HepG2 (cell line): ENCODE measurements around the gene LMF2. TPM values are rescaled to one million over a fixed set of nuclear protein-coding genes. Genes with fewer than 3 reads are reported as not detected.

ENCODE experiments used
- EEA1 ChIP-seq: sonication (generic); formaldehyde crosslinking; IDR thresholded peaks from 2 replicates; pipeline ENCODE4 v1.5.1; 2020; ENCODE audit warnings: mild to moderate bottlenecking, missing genetic modification reagents, borderline replicate concordance
- HDAC1 ChIP-seq: sonication (generic); formaldehyde crosslinking; IDR thresholded peaks from 2 replicates; pipeline ENCODE4 v1.5.1; 2020; ENCODE audit warnings: mild to moderate bottlenecking, missing genetic modification reagents
- KAT2B ChIP-seq: fragments of 150-350 bp; IDR thresholded peaks from 2 replicates; pipeline ENCODE4 v1.6.1; 2014; ENCODE audit warnings: low read depth, low read length, borderline replicate concordance
- MIER2 ChIP-seq: IDR thresholded peaks from 2 replicates; pipeline ENCODE4 v1.6.1; 2016; ENCODE audit warnings: missing biosample characterization, missing genetic modification reagents
- RBM22 ChIP-seq: fragments of 200-400 bp; formaldehyde crosslinking; optimal IDR thresholded peaks from 2 replicates; pipeline ENCODE3; 2017; ENCODE audit warnings: mild to moderate bottlenecking, low read length, moderate library complexity
- SCMH1 ChIP-seq: sonication (generic); formaldehyde crosslinking; IDR thresholded peaks from 2 replicates; pipeline ENCODE4 v1.9.0; 2021; ENCODE audit warnings: missing genetic modification reagents, mild to moderate bottlenecking, borderline replicate concordance
- SNAPC2 ChIP-seq: sonication (generic); formaldehyde crosslinking; IDR thresholded peaks from 2 replicates; pipeline ENCODE4 v1.8.1; 2022; ENCODE audit warnings: mild to moderate bottlenecking, missing genetic modification reagents
- U2AF2 ChIP-seq: fragments of 200-400 bp; formaldehyde crosslinking; IDR thresholded peaks from 2 replicates; pipeline ENCODE4 v1.6.1; 2017; ENCODE audit warnings: low read depth, mild to moderate bottlenecking, low read length
- YEATS2 ChIP-seq: sonication (generic); formaldehyde crosslinking; IDR thresholded peaks from 2 replicates; pipeline ENCODE4 v1.4.0; 2020; ENCODE audit warnings: missing genetic modification reagents, borderline replicate concordance
- ZNF10 ChIP-seq: sonication (generic); formaldehyde crosslinking; IDR thresholded peaks from 2 replicates; pipeline ENCODE4 v1.4.0; 2020; ENCODE audit warnings: mild to moderate bottlenecking, low read depth, missing genetic modification reagents, borderline replicate concordance
- ZNF44 ChIP-seq: sonication (generic); formaldehyde crosslinking; IDR thresholded peaks from 2 replicates; pipeline ENCODE4 v1.5.1; 2020; ENCODE audit warnings: mild to moderate bottlenecking, missing genetic modification reagents
- ZNF451 ChIP-seq: sonication (generic); formaldehyde crosslinking; IDR thresholded peaks from 2 replicates; pipeline ENCODE4 v1.5.0; 2020; ENCODE audit warnings: mild to moderate bottlenecking, missing genetic modification reagents
- ZNF468 ChIP-seq: sonication (generic); formaldehyde crosslinking; IDR thresholded peaks from 2 replicates; pipeline ENCODE4 v1.8.0; 2022; ENCODE audit warnings: mild to moderate bottlenecking, moderate library complexity, missing genetic modification reagents
- ZNF772 ChIP-seq: sonication (generic); formaldehyde crosslinking; IDR thresholded peaks from 2 replicates; pipeline ENCODE4 v1.5.0; 2020; ENCODE audit warnings: mild to moderate bottlenecking, missing genetic modification reagents
- polyA plus RNA-seq, 8 experiments: library from polyadenylated mRNA; depleted of rRNA in 3 of 8; stranded (reverse) in 7 of 8; unstranded in 1 of 8; fragments of >200 nt; fragmentation: Illumina TruSeq in 4 of 8; extraction: Trizol in 4 of 8; gene quantifications; 2 replicates each; pipeline versions ENCODE4 v1.2.1 to v1.2.3, GENCODE V29; 2011 to 2016; ENCODE audit warnings: low read depth in 4 of 8, missing spikeins in 1 of 8, mixed read lengths in 1 of 8; ENCODE audit not compliant: insufficient read depth in 1 of 8
- total RNA-seq, 5 experiments: library from RNA; depleted of rRNA; stranded (reverse); fragments of >200 nt; fragmentation: Illumina TruSeq; extraction: Trizol; gene quantifications; 2 replicates each; pipeline ENCODE4 v1.2.3, GENCODE V29; 2016; ENCODE audit warnings: low read depth in 1 of 5
- TF ChIP-seq, protein P1 (sequence below): IDR thresholded peaks from 2 replicates; pipeline ENCODE4 v1.6.1; 2016; ENCODE audit warnings: low read depth, control low read depth
- TF ChIP-seq, protein P2 (sequence below): sonication (generic); formaldehyde crosslinking; IDR thresholded peaks from 2 replicates; pipeline ENCODE4 v1.4.0; 2020; ENCODE audit warnings: missing genetic modification reagents, low read depth, mild to moderate bottlenecking, borderline replicate concordance
- TF ChIP-seq, protein P3 (sequence below): sonication (generic); formaldehyde crosslinking; IDR thresholded peaks from 2 replicates; pipeline ENCODE4 v1.4.0; 2020; ENCODE audit warnings: missing genetic modification reagents
- TF ChIP-seq, protein P4 (sequence below): sonication (generic); formaldehyde crosslinking; IDR thresholded peaks from 2 replicates; pipeline ENCODE4 v1.4.0; 2020; ENCODE audit warnings: missing genetic modification reagents, borderline replicate concordance
- TF ChIP-seq, protein P5 (sequence below): sonication (generic); formaldehyde crosslinking; conservative IDR thresholded peaks from 2 replicates; pipeline ENCODE4 v1.8.0; 2022; ENCODE audit warnings: missing genetic modification reagents

LMF2 gene
- total and polyA plus RNA-seq, 2 of the 13 experiments (the other 11 are each of a cell fraction or from before 2014, with no cell fraction given) = 23.3 to 30.6 TPM

DNA sequence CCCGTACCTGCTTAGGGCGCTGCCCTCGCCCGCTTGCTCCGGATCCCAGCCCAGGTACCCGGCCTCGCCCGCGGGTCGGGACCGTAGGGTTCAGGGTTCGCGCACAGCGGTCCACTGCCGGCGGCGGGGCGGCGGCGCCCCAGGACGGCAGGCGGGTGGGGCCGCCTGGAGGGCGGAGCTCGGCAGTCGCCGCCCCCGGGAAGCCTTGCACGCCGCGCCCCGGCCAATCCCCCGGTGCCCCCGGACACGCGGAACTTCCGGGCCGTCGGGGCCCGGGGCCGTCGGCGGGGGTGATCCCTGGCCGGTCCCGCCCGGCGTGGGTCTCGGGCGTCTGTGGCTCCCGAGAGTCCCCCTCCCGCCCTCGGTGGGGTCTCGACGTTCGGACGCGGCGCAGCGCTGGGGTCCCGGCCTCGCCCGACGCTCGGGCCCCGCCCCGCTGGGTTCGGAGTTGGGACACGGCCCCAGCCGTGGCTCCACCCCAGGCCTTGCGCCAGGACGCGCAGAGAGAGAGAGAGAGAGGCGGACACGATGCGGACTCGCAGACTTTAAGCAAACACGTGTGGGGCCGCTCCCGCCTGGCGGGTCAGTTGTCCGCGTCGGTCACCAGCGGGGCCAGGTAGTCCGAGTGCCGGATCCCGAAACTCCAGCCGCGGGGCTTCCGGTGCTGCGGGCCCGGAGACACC, 22.5 kb upstream of the LMF2 start, which contains the start of gene TYMP (continued):
- no peak; the same call in 1 of the 2 replicates for TF ChIP-seq EEA1
- TF ChIP-seq ZNF10 (CRISPR knock-in tag) = no peak
- TF ChIP-seq, protein P1, sequence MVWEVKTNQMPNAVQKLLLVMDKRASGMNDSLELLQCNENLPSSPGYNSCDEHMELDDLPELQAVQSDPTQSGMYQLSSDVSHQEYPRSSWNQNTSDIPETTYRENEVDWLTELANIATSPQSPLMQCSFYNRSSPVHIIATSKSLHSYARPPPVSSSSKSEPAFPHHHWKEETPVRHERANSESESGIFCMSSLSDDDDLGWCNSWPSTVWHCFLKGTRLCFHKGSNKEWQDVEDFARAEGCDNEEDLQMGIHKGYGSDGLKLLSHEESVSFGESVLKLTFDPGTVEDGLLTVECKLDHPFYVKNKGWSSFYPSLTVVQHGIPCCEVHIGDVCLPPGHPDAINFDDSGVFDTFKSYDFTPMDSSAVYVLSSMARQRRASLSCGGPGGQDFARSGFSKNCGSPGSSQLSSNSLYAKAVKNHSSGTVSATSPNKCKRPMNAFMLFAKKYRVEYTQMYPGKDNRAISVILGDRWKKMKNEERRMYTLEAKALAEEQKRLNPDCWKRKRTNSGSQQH (CRISPR knock-in tag) = no peak
- TF ChIP-seq HDAC1 = no peak
- TF ChIP-seq SNAPC2 (CRISPR knock-in tag) = no peak
- TF ChIP-seq ZNF451 (CRISPR knock-in tag) = 0 out of 2 replicates have a peak, but pooled peaks have one; percentile 53
- TF ChIP-seq, protein P2, sequence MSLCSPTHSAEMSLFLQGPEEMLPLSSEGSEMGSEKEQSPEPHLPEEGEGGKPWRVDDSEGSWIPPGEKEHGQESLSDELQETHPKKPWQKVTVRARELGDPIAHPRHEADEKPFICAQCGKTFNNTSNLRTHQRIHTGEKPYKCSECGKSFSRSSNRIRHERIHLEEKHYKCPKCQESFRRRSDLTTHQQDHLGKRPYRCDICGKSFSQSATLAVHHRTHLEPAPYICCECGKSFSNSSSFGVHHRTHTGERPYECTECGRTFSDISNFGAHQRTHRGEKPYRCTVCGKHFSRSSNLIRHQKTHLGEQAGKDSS (CRISPR knock-in tag) = peak; percentile 69; the same call in 1 of the 2 replicates
- TF ChIP-seq, protein P3, sequence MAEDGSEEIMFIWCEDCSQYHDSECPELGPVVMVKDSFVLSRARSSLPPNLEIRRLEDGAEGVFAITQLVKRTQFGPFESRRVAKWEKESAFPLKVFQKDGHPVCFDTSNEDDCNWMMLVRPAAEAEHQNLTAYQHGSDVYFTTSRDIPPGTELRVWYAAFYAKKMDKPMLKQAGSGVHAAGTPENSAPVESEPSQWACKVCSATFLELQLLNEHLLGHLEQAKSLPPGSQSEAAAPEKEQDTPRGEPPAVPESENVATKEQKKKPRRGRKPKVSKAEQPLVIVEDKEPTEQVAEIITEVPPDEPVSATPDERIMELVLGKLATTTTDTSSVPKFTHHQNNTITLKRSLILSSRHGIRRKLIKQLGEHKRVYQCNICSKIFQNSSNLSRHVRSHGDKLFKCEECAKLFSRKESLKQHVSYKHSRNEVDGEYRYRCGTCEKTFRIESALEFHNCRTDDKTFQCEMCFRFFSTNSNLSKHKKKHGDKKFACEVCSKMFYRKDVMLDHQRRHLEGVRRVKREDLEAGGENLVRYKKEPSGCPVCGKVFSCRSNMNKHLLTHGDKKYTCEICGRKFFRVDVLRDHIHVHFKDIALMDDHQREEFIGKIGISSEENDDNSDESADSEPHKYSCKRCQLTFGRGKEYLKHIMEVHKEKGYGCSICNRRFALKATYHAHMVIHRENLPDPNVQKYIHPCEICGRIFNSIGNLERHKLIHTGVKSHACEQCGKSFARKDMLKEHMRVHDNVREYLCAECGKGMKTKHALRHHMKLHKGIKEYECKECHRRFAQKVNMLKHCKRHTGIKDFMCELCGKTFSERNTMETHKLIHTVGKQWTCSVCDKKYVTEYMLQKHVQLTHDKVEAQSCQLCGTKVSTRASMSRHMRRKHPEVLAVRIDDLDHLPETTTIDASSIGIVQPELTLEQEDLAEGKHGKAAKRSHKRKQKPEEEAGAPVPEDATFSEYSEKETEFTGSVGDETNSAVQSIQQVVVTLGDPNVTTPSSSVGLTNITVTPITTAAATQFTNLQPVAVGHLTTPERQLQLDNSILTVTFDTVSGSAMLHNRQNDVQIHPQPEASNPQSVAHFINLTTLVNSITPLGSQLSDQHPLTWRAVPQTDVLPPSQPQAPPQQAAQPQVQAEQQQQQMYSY (CRISPR knock-in tag) = peak; percentile 66; the same call in 1 of the 2 replicates
- TF ChIP-seq KAT2B = no peak
- 0 out of 2 replicates have a peak, but pooled peaks have one; percentile 60 for TF ChIP-seq ZNF468 (CRISPR knock-in tag)
- TF ChIP-seq MIER2 (CRISPR knock-in tag) = no peak
- TF ChIP-seq YEATS2 = no peak
- TF ChIP-seq, protein P4, sequence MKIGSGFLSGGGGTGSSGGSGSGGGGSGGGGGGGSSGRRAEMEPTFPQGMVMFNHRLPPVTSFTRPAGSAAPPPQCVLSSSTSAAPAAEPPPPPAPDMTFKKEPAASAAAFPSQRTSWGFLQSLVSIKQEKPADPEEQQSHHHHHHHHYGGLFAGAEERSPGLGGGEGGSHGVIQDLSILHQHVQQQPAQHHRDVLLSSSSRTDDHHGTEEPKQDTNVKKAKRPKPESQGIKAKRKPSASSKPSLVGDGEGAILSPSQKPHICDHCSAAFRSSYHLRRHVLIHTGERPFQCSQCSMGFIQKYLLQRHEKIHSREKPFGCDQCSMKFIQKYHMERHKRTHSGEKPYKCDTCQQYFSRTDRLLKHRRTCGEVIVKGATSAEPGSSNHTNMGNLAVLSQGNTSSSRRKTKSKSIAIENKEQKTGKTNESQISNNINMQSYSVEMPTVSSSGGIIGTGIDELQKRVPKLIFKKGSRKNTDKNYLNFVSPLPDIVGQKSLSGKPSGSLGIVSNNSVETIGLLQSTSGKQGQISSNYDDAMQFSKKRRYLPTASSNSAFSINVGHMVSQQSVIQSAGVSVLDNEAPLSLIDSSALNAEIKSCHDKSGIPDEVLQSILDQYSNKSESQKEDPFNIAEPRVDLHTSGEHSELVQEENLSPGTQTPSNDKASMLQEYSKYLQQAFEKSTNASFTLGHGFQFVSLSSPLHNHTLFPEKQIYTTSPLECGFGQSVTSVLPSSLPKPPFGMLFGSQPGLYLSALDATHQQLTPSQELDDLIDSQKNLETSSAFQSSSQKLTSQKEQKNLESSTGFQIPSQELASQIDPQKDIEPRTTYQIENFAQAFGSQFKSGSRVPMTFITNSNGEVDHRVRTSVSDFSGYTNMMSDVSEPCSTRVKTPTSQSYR (CRISPR knock-in tag) = no peak
- no peak for TF ChIP-seq ZNF44 (CRISPR knock-in tag)
- TF ChIP-seq, protein P5, sequence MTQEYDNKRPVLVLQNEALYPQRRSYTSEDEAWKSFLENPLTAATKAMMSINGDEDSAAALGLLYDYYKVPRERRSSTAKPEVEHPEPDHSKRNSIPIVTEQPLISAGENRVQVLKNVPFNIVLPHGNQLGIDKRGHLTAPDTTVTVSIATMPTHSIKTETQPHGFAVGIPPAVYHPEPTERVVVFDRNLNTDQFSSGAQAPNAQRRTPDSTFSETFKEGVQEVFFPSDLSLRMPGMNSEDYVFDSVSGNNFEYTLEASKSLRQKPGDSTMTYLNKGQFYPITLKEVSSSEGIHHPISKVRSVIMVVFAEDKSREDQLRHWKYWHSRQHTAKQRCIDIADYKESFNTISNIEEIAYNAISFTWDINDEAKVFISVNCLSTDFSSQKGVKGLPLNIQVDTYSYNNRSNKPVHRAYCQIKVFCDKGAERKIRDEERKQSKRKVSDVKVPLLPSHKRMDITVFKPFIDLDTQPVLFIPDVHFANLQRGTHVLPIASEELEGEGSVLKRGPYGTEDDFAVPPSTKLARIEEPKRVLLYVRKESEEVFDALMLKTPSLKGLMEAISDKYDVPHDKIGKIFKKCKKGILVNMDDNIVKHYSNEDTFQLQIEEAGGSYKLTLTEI (CRISPR knock-in tag) = no peak
- no peak for TF ChIP-seq ZNF772 (CRISPR knock-in tag)
- TF ChIP-seq U2AF2 = no peak
- TF ChIP-seq RBM22 = no peak
- no peak for TF ChIP-seq SCMH1 (CRISPR knock-in tag)
